GM21786 (cell line): Measurements from ENCODE around the gene ISM2.
"Not testable (repeated sequence)": the region's sequence is repeated elsewhere in the genome, so short reads cannot be mapped to it uniquely, and the experiment has no call there.

Experiments
- ATAC-seq: cut with Tn5 transposase; IDR thresholded peaks from one replicate; pipeline ENCODE4 v1.9.1; 2021; ENCODE audit not compliant: unreplicated experiment

Gene ISM2

GRCh38 chr14:77498120-77498979 lies at the start of gene ISM2:
Gene ISM2, minus strand, starts transcription at chr14:77498816. Its CDS starts 23 bp downstream, at chr14:77498793.
- ATAC-seq: peak; percentile 42

- no peak for ATAC-seq
Measured at GRCh38 chr14:77547512-77548180, 49.0 kb upstream of the ISM2 start.

GRCh38 chr14:77545171-77545570 lies 46.6 kb upstream of the ISM2 start:
- not testable (repeated sequence) for ATAC-seq

GRCh38 chr14:77544571-77544970 lies 46.0 kb upstream of the ISM2 start:
- ATAC-seq: no peak

GRCh38 chr14:77543637-77544334 lies 45.2 kb upstream of the ISM2 start:
- no peak for ATAC-seq

- no peak for ATAC-seq
Measured at GRCh38 chr14:77543240-77543551, 44.6 kb upstream of the ISM2 start.

GRCh38 chr14:77542421-77543239 lies 44.0 kb upstream of the ISM2 start:
- ATAC-seq: no peak

GRCh38 chr14:77541905-77542304 lies 43.3 kb upstream of the ISM2 start:
- peak; percentile 62 for ATAC-seq

- ATAC-seq: not testable (repeated sequence)
Measured at GRCh38 chr14:77536951-77537350, 38.3 kb upstream of the ISM2 start.

- no peak for ATAC-seq
Measured at GRCh38 chr14:77531071-77531470, 32.5 kb upstream of the ISM2 start.

GRCh38 chr14:77529963-77530362 lies 31.3 kb upstream of the ISM2 start:
- no peak for ATAC-seq

GRCh38 chr14:77529213-77529612 lies 30.6 kb upstream of the ISM2 start:
- no peak for ATAC-seq

GRCh38 chr14:77528701-77529100 lies 30.1 kb upstream of the ISM2 start:
- ATAC-seq: not testable (repeated sequence)

- ATAC-seq: no peak
Measured at GRCh38 chr14:77526266-77526665, 27.6 kb upstream of the ISM2 start.

- ATAC-seq: no peak
Measured at GRCh38 chr14:77524536-77524935, 25.9 kb upstream of the ISM2 start.

GRCh38 chr14:77523109-77523508 lies 24.5 kb upstream of the ISM2 start:
- no peak for ATAC-seq

- ATAC-seq: no peak
Measured at GRCh38 chr14:77520555-77520954, 21.9 kb upstream of the ISM2 start.

- no peak for ATAC-seq
Measured at GRCh38 chr14:77516126-77516525, 17.5 kb upstream of the ISM2 start.

GRCh38 chr14:77511486-77512162 lies 13.0 kb upstream of the ISM2 start:
- ATAC-seq: no peak

- ATAC-seq: no peak
Measured at GRCh38 chr14:77509366-77509765, 10.8 kb upstream of the ISM2 start.
